ENCODE measurements around the gene TMEM53.
"Not testable (repeated sequence)": the region's sequence is repeated elsewhere in the genome, so short reads cannot be mapped to it uniquely, and the experiment has no call there.

The TMEM53 gene

GRCh38 chr1:44672961-44673674 is 1.2 kb downstream of the TMEM53 start:
- no peak for DNase-seq (ENCODE audit: low read depth in 2 of 3, low spot score in 2 of 3)

- no peak for DNase-seq (ENCODE audit: low read depth in 2 of 3, low spot score in 2 of 3)
These were observed 1.9 kb downstream of the TMEM53 start for GRCh38 chr1:44672254-44672955.

GRCh38 chr1:44670751-44671640 is 3.3 kb downstream of the TMEM53 start:
- DNase-seq (ENCODE audit: low read depth in 2 of 3, low spot score in 2 of 3) = no peak

GRCh38 chr1:44666719-44667118 is 7.6 kb downstream of the TMEM53 start:
- DNase-seq (ENCODE audit: low read depth in 2 of 3, low spot score in 2 of 3) = not testable (repeated sequence)

GRCh38 chr1:44664730-44665370 is 9.4 kb downstream of the TMEM53 start:
- DNase-seq (ENCODE audit: low read depth in 2 of 3, low spot score in 2 of 3) = no peak

GRCh38 chr1:44663417-44663816 is 10.9 kb downstream of the TMEM53 start:
- DNase-seq (ENCODE audit: low read depth in 2 of 3, low spot score in 2 of 3) = no peak

GRCh38 chr1:44662683-44663030 is 11.6 kb downstream of the TMEM53 start:
- no peak for DNase-seq (ENCODE audit: low read depth in 2 of 3, low spot score in 2 of 3)

- no peak for DNase-seq (ENCODE audit: low read depth in 2 of 3, low spot score in 2 of 3)
These were observed 12.2 kb downstream of the TMEM53 start for GRCh38 chr1:44661781-44662682.

GRCh38 chr1:44660176-44660575 is 14.1 kb downstream of the TMEM53 start:
- DNase-seq (ENCODE audit: low read depth in 2 of 3, low spot score in 2 of 3) = no peak

GRCh38 chr1:44659566-44659965 is 14.7 kb downstream of the TMEM53 start:
- no peak for DNase-seq (ENCODE audit: low read depth in 2 of 3, low spot score in 2 of 3)

GRCh38 chr1:44655609-44656008 is 18.7 kb downstream of the TMEM53 start:
- DNase-seq (ENCODE audit: low read depth in 2 of 3, low spot score in 2 of 3) = no peak

GRCh38 chr1:44654621-44655187 is 19.6 kb downstream of the TMEM53 start:
- DNase-seq (ENCODE audit: low read depth in 2 of 3, low spot score in 2 of 3) = no peak

GRCh38 chr1:44653107-44653964 is 20.9 kb downstream of the TMEM53 start:
- no peak for DNase-seq (ENCODE audit: low read depth in 2 of 3, low spot score in 2 of 3)

GRCh38 chr1:44652445-44653106 is 21.7 kb downstream of the TMEM53 start:
- DNase-seq (ENCODE audit: low read depth in 2 of 3, low spot score in 2 of 3) = peak; percentile 40 to 74 (median 59)

- no peak for DNase-seq (ENCODE audit: low read depth in 2 of 3, low spot score in 2 of 3)
These were observed 23.2 kb downstream of the TMEM53 start for GRCh38 chr1:44651069-44651468.

GRCh38 chr1:44650159-44650831 is 24.0 kb downstream of the TMEM53 start:
- no peak for DNase-seq (ENCODE audit: low read depth in 2 of 3, low spot score in 2 of 3)

- no peak for DNase-seq (ENCODE audit: low read depth in 2 of 3, low spot score in 2 of 3)
These were observed 24.5 kb downstream of the TMEM53 start for GRCh38 chr1:44649788-44650158.

Data from activated CD8-positive, alpha-beta memory T cell treated with anti-CD3 and anti-CD28 coated beads for 48 hours (primary cell).